T-cell (primary cell): ENCODE data around the gene PPP2R5C. TPM values are rescaled to one million over a fixed set of nuclear protein-coding genes. Genes with fewer than 3 reads are reported as not detected.
A peak's percentile ranks its signal among the peaks of the same experiment; 100 is the strongest.

ENCODE experiments used
- ATAC-seq, 4 experiments: fragments of 200-7000 bp in 3 of 4; fragments of 150-1000 bp in 1 of 4; cut with Tn5 transposase; replicated peaks in 1 of 4; 1 replicate in 3 of 4; 2 replicates in 1 of 4; pipeline ENCODE4 v1.10.0; 2021; ENCODE audit warnings: moderate library complexity in 3 of 4, mild to moderate bottlenecking in 2 of 4, moderate number of reproducible peaks in 1 of 4
- CTCF ChIA-PET, 2 donors: fragments of 300-600 bp; sonication (Branson Sonifier 250); formaldehyde crosslinking; loops; one replicate each; lab custom pipeline; 2022; ENCODE audit warnings: antibody characterized with exemption in 2 of 2; lab: Charles Lee
- POLR2A ChIA-PET, 2 donors: fragments of 300-600 bp; sonication (Branson Sonifier 250); formaldehyde crosslinking; loops; one replicate each; lab custom pipeline; 2022; ENCODE audit warnings: antibody characterized with exemption in 2 of 2; lab: Charles Lee
- DNase-seq, 35 experiments: peaks; one replicate each; pipeline versions ENCODE4 v3.0.0 to v3.0.0-alpha.2; 2013 to 2023
- H3K27ac ChIP-seq: one replicate; pipeline ENCODE4 v1.5.1; 2013; ENCODE audit warnings: low read length
- H3K27me3 ChIP-seq, 2 experiments: replicated peaks in 1 of 2; 1 replicate in 1 of 2; 2 replicates in 1 of 2; pipeline versions ENCODE4 v1.6.1 to v1.7.0; 2013; ENCODE audit warnings: low read length in 1 of 2, mixed read lengths in 1 of 2; ENCODE audit not compliant: control insufficient read depth in 2 of 2, insufficient read depth in 2 of 2; ENCODE audit errors: extremely low read depth in 1 of 2
- H3K36me3 ChIP-seq, 2 donors: 1 replicate in 1 of 2; 2 replicates in 1 of 2; pipeline versions ENCODE4 v1.6.1 to v1.7.0; 2013; ENCODE audit warnings: low read length in 1 of 2; ENCODE audit not compliant: control insufficient read depth in 2 of 2, insufficient read depth in 1 of 2; ENCODE audit errors: extremely low read depth in 1 of 2
- H3K4me1 ChIP-seq, 2 experiments: 1 replicate in 1 of 2; 2 replicates in 1 of 2; pipeline versions ENCODE4 v1.6.1 to v1.7.0; 2013; ENCODE audit warnings: low read length in 2 of 2, mixed read lengths in 1 of 2; ENCODE audit not compliant: insufficient read depth in 2 of 2, control insufficient read depth in 1 of 2; ENCODE audit errors: extremely low read depth in 1 of 2
- H3K4me3 ChIP-seq, 2 donors: 1 replicate in 1 of 2; 2 replicates in 1 of 2; pipeline versions ENCODE4 v1.5.1 to v1.7.0; 2013; ENCODE audit warnings: mild to moderate bottlenecking in 2 of 2, low read length in 1 of 2, moderate library complexity in 1 of 2; ENCODE audit not compliant: control insufficient read depth in 1 of 2; ENCODE audit errors: extremely low read depth in 1 of 2
- H3K9me3 ChIP-seq: 2 replicates; pipeline ENCODE4 v1.7.0; 2013
- H3K27ac Mint-ChIP-seq, 2 donors: one replicate each; pipeline ENCODE4 v1.8.0; 2020 to 2021; ENCODE audit warnings: mild to moderate bottlenecking in 2 of 2, mixed read lengths in 2 of 2
- H3K27me3 Mint-ChIP-seq, 2 donors: one replicate each; pipeline ENCODE4 v1.8.0; 2021 to 2022; ENCODE audit warnings: mixed read lengths in 2 of 2
- H3K36me3 Mint-ChIP-seq: one replicate; pipeline ENCODE4 v1.8.0; 2021; ENCODE audit warnings: mixed read lengths
- H3K4me1 Mint-ChIP-seq, 3 donors: one replicate each; pipeline ENCODE4 v1.8.0; 2020 to 2022; ENCODE audit warnings: mixed read lengths in 3 of 3, mild to moderate bottlenecking in 1 of 3
- H3K4me3 Mint-ChIP-seq, 3 donors: one replicate each; pipeline ENCODE4 v1.8.0; 2020 to 2022; ENCODE audit warnings: mild to moderate bottlenecking in 3 of 3, mixed read lengths in 3 of 3, moderate library complexity in 3 of 3
- H3K9me3 Mint-ChIP-seq, 3 donors: one replicate each; pipeline ENCODE4 v1.8.0; 2020 to 2022; ENCODE audit warnings: mixed read lengths in 3 of 3
- WGBS: methylation state at CpG from one replicate; pipeline ENCODE4 v1.1.5; 2013; ENCODE audit warnings: missing lambda C conversion rate; ENCODE audit not compliant: insufficient coverage; 5-methylcytosine and 5-hydroxymethylcytosine counted together
- total RNA-seq, 35 experiments: library from RNA in 6 of 35; stranded (reverse) in 6 of 35; fragments of 120-200 nt in 1 of 35; gene quantifications; one replicate each; pipeline versions ENCODE4 v1.2.1 to v1.2.4 and lab custom pipeline; 2013 to 2026

Gene PPP2R5C
- total RNA-seq, 5 donors from 2014 or later (not counting 1 experiment from before 2014, with no cell fraction given): 435 to 627 (median 489) TPM

DNA sequence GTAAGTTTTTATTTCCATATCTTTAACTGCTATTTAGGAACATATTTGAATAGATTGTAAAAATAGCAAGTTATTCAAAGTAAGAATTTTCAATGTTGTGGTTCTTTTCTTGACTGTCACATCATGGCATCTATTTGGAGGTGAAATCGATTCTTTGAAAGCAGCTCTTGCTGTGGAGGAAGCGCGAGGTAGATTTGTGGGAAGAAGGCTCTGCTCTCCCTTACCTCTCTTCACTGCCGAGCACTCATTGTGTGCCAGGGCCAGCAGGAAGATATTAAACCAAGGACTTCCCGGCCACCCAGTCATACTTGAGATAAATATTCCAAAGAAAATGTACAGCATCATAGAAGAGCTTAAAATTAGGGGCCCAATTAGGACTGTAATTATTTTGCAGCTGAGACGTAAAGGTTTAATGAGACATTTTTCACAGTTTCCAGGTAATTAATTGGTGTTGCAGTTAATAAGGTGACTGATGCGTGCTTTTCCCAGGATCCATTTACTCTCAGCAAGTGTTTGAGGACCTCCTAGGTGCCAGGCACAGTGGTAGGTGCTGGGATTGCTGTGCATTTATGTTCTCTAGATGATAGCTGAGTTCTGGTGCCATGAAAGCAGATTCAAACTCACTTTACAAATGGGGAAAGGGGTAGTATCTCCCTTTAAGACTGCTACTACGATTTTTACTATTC, 113.7 kb downstream of the PPP2R5C start:
- ATAC-seq (no peak), DNase-seq (peak in 1 of 35 experiments; percentile 22)
- H3K9me3 ChIP-seq: no peaks in the 10 kb centered on the region
- ChIA-PET CTCF (interaction anchor here in 1 of 2 donors (0.7 to 1.2 kb wide), 4 partner anchors 11 to 168 kb away, joined by 3 read pairs; no protein-coding TSS in a partner anchor), POLR2A (interaction anchor here (0.6 to 1.3 kb wide), 7 partner anchors 8 to 58 kb away, joined by 3 to 7 read pairs (median 4); no protein-coding TSS in a partner anchor)
- H3K36me3 ChIP-seq: peaks cover 0 to 27% of the 10 kb centered on the region in 2 donors
- H3K4me1 Mint-ChIP-seq: peaks cover 87 to 94% (median 94%) of the 10 kb centered on the region in 3 donors
- H3K9me3 Mint-ChIP-seq: no peaks in the 10 kb centered on the region
- 67% methylated on average over 3 of the region's 8 CpGs for WGBS
- H3K27ac ChIP-seq: peak overlapping the region; percentile 77
- H3K36me3 Mint-ChIP-seq: peaks cover 34% of the 10 kb centered on the region
- peak overlapping the region; percentile 82 to 91 for H3K27ac Mint-ChIP-seq
- no peaks in the 10 kb centered on the region for H3K27me3 Mint-ChIP-seq
- H3K4me1 ChIP-seq: peaks cover 14 to 59% of the 10 kb centered on the region in 2 experiments
- peak overlapping the region; percentile 32 to 66 (median 55) for H3K4me3 Mint-ChIP-seq
- no peaks in the 10 kb centered on the region for H3K27me3 ChIP-seq
- H3K4me3 ChIP-seq: no peak overlapping the region

DNA sequence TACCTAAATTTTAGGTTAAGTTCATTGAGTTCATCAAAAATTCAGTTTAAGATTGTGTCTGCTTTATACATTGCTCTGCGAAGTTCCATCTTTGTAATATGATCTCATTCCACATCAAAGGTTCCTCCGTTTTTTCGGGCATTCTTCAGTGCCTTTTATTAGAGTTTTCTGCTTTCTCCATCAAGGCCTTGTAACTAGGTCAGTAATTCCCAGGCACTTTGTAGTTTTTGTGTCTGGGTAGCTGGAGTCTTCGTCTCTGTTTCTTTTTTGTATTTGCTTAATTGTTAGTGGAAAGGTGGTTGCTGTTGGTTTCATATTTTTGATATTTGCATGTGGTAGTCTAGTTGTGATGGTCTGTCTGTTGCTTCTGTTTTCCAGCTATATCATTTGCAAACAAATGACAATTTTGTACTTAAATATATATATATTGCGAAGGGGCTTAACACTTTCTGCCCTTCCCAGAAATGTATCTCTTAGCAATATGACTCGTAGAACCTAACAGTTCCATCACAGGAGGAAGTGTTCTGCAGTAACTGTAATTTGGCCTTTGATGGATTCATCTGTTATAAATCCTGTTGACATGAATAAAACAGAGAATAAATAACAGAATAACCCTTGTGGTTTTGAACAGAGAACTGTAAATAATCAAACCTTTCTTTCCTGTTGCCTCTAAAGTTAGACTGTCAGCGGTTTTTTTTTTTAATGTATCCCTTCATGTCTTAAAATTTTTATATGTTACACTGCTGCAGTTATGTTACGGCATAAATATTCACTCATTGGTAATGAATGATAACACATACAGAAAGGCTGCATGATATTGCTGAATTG, 114.4 kb downstream of the PPP2R5C start:
- H3K27ac Mint-ChIP-seq: peak overlapping the region; percentile 82 to 91
- WGBS: no CpG with 5 or more reads among the region's 8 CpGs
- no peaks in the 10 kb centered on the region for H3K27me3 Mint-ChIP-seq
- ATAC-seq (peak in 3 of 4 experiments; percentile 26 to 32 (median 28)), DNase-seq (peak in 1 of 35 experiments; percentile 23)
- ChIA-PET POLR2A (interaction anchor here (0.6 to 1.3 kb wide), 6 partner anchors 23 to 59 kb away, joined by 3 to 7 read pairs (median 4); no protein-coding TSS in a partner anchor), CTCF (interaction anchor here in 1 of 2 donors (0.6 to 1.2 kb wide), 5 partner anchors 11 to 169 kb away, joined by 3 read pairs; no protein-coding TSS in a partner anchor)
- no peaks in the 10 kb centered on the region for H3K27me3 ChIP-seq
- H3K4me3 Mint-ChIP-seq: peak overlapping the region; percentile 55 to 66 (median 66)
- H3K4me1 ChIP-seq: peaks cover 14 to 64% of the 10 kb centered on the region in 2 experiments
- peak overlapping the region; percentile 77 for H3K27ac ChIP-seq
- H3K9me3 Mint-ChIP-seq: no peaks in the 10 kb centered on the region
- peaks cover 82 to 94% (median 89%) of the 10 kb centered on the region in 3 donors for H3K4me1 Mint-ChIP-seq
- peak overlapping the region in 1 of 2 donors; percentile 20 for H3K4me3 ChIP-seq
- peaks cover 34% of the 10 kb centered on the region for H3K36me3 Mint-ChIP-seq
- peaks cover 0 to 27% of the 10 kb centered on the region in 2 donors for H3K36me3 ChIP-seq
- no peaks in the 10 kb centered on the region for H3K9me3 ChIP-seq

DNA sequence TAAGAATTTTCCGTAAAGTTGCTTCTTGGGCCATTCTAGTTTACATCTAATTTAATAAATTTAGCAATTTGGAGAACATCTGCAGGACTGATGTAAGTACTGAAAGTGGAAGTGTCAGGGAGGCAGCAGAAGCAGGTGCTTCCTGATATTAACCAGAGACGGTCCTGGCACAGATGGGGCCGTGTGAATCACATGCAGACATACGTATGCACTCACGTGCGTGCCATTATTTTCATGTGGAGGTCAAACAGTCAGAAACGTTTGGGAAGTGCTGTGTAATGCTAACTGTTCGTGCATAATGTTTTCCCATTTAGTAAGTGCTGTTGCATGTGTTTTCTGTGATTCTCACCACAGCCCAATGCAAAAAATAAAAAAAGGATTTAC, 115.0 kb downstream of the PPP2R5C start:
- ATAC-seq: peak; percentile 83 to 97 (median 83)
- H3K27ac Mint-ChIP-seq: peak overlapping the region; percentile 82 to 91
- Histone ChIP-seq H3K27ac (peak overlapping the region; percentile 77), H3K9me3 (no peaks in the 10 kb centered on the region), H3K4me3 (peak overlapping the region in 1 of 2 donors; percentile 20), H3K4me1 (peaks cover 14 to 64% of the 10 kb centered on the region in 2 experiments), H3K27me3 (no peaks in the 10 kb centered on the region), H3K36me3 (peaks cover 0 to 29% of the 10 kb centered on the region in 2 donors)
- peak overlapping the region; percentile 55 to 66 (median 66) for H3K4me3 Mint-ChIP-seq
- CTCF ChIA-PET: interaction anchor here in 1 of 2 donors (0.6 kb wide), 1 partner anchor 31 kb away, joined by 3 read pairs; no protein-coding TSS in a partner anchor
- peaks cover 34% of the 10 kb centered on the region for H3K36me3 Mint-ChIP-seq
- H3K27me3 Mint-ChIP-seq: no peaks in the 10 kb centered on the region
- 4% methylated on average over 6 of the region's 8 CpGs for WGBS
- H3K9me3 Mint-ChIP-seq: no peaks in the 10 kb centered on the region
- H3K4me1 Mint-ChIP-seq: peaks cover 78 to 93% (median 85%) of the 10 kb centered on the region in 3 donors
- POLR2A ChIA-PET: interaction anchor here in 1 of 2 donors (1.0 kb wide), 1 partner anchor 53 kb away, joined by 3 read pairs; no protein-coding TSS in a partner anchor
- peak in 34 of 35 experiments; percentile 40 to 89 (median 73) for DNase-seq

DNA sequence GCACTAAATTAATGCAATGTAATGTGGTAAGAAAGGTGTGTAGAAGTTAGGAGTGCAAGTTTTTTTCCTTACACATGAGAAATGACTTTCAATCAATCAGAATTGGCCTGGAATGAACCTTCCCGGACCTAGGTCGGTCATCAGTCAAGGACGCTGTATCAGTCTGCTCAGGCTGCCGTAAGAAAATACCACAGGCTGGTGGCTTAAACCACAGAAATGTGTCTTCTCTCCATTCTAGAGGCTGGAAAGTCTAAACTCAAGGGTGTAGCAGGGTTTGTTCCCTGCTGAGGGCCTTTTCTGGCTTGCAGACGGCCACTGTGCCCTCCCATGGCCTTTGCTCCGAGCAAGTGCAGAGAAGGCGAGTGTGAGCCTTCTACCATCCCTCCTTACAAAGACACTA, 116.3 kb downstream of the PPP2R5C start:
- H3K4me3 Mint-ChIP-seq: peak overlapping the region; percentile 17 to 55 (median 41)
- no peaks in the 10 kb centered on the region for H3K9me3 Mint-ChIP-seq
- peak overlapping the region; percentile 76 to 91 for H3K27ac Mint-ChIP-seq
- peaks cover 5 to 42% of the 10 kb centered on the region in 2 donors for H3K36me3 ChIP-seq
- peaks cover 14 to 60% of the 10 kb centered on the region in 2 experiments for H3K4me1 ChIP-seq
- 76% methylated on average over 3 of the region's 7 CpGs for WGBS
- no peaks in the 10 kb centered on the region for H3K27me3 ChIP-seq
- H3K4me1 Mint-ChIP-seq: peaks cover 70 to 89% (median 77%) of the 10 kb centered on the region in 3 donors
- H3K36me3 Mint-ChIP-seq: peaks cover 39% of the 10 kb centered on the region
- POLR2A ChIA-PET: no interaction called here
- no peaks in the 10 kb centered on the region for H3K27me3 Mint-ChIP-seq
- CTCF ChIA-PET: no interaction called here
- peak overlapping the region; percentile 77 for H3K27ac ChIP-seq
- H3K4me3 ChIP-seq: no peak overlapping the region
- ATAC-seq: no peak
- DNase-seq: no peak
- no peaks in the 10 kb centered on the region for H3K9me3 ChIP-seq

DNA sequence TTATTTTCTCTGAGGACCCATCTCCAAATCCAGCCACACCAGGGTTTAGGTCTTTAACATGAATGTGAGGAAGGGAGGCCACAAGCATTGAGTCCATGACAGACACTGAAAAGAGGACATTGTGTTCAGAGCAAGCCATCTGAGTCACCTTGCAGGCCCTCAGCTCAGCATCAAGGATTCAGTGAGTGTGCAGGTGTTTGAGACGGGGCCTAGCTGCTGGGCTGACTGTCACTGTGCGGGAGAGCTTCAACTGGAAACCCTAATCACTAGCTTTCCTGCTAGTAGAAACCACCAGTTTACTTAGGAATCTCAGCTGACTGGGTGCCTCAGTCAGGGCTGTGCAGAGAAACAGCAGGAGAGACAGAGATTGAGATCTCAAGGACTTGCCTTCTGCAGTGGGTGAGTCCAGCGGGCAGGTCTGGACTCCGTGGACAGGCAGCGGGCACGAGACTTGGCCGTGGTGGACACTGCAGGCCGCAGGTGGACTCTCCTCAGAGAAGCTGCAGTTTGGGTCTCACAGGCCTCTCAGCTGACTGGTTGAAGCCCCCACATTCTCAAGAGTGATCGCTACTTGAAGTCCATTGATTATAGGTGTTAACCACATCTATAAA, 116.8 kb downstream of the PPP2R5C start:
- H3K4me1 ChIP-seq: peaks cover 14 to 60% of the 10 kb centered on the region in 2 experiments
- 61% methylated on average over 7 of the region's 9 CpGs for WGBS
- peak overlapping the region; percentile 77 for H3K27ac ChIP-seq
- peaks cover 38% of the 10 kb centered on the region for H3K36me3 Mint-ChIP-seq
- H3K4me1 Mint-ChIP-seq: peaks cover 65 to 84% (median 72%) of the 10 kb centered on the region in 3 donors
- no peaks in the 10 kb centered on the region for H3K9me3 ChIP-seq
- no peaks in the 10 kb centered on the region for H3K27me3 ChIP-seq
- H3K4me3 Mint-ChIP-seq: peak overlapping the region in 2 of 3 donors; percentile 1 to 55
- DNase-seq (peak in 1 of 35 experiments; percentile 18), ATAC-seq (no peak)
- H3K4me3 ChIP-seq: no peak overlapping the region
- CTCF ChIA-PET: no interaction called here
- POLR2A ChIA-PET: interaction anchor here in 1 of 2 donors (0.6 kb wide), 1 partner anchor 58 kb away, joined by 3 read pairs; no protein-coding TSS in a partner anchor
- H3K27ac Mint-ChIP-seq: peak overlapping the region; percentile 76 to 91
- H3K36me3 ChIP-seq: peaks cover 5 to 45% of the 10 kb centered on the region in 2 donors
- no peaks in the 10 kb centered on the region for H3K9me3 Mint-ChIP-seq
- H3K27me3 Mint-ChIP-seq: no peaks in the 10 kb centered on the region
